ENCODE measurements around the gene RAB33A.

The RAB33A gene

DNA sequence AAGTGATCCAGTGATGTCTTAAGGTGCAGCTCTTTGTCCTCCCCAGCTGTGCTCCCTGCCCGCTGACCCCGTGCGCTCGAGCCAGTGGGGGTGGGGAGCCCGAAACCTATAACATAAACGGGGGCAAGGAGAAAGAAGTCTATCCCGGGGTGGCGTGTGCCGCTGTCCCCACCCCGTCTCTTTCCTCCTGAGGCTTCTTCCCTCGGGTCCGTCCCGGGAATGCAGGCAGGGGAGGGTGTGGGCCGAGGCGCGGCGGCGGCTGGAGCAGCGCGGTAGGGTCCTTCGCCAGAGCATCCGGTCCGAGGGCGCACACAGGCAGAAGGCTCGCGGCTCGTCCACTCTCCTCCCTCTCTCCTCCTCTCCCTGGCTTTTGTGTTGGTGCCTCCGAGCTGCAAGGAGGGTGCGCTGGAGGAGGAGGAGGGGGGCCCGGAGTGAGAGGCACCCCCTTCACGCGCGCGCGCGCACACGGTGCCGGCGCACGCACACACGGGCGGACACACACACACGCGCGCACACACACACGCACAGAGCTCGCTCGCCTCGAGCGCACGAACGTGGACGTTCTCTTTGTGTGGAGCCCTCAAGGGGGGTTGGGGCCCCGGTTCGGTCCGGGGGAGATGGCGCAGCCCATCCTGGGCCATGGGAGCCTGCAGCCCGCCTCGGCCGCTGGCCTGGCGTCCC, at the start of gene RAB33A:
TSS of gene RAB33A (plus strand) at position 517 of the 681 bp plus-strand sequence. CDS start at position 618, 101 bp downstream.
- peak; percentile 4 to 16 for DNase-seq (ENCODE audit: low read depth in 2 of 2)

- no peak for DNase-seq (ENCODE audit: low read depth in 2 of 2)
These were observed 47.2 kb upstream of the RAB33A start for GRCh38 chrX:130124577-130124976.

DNA sequence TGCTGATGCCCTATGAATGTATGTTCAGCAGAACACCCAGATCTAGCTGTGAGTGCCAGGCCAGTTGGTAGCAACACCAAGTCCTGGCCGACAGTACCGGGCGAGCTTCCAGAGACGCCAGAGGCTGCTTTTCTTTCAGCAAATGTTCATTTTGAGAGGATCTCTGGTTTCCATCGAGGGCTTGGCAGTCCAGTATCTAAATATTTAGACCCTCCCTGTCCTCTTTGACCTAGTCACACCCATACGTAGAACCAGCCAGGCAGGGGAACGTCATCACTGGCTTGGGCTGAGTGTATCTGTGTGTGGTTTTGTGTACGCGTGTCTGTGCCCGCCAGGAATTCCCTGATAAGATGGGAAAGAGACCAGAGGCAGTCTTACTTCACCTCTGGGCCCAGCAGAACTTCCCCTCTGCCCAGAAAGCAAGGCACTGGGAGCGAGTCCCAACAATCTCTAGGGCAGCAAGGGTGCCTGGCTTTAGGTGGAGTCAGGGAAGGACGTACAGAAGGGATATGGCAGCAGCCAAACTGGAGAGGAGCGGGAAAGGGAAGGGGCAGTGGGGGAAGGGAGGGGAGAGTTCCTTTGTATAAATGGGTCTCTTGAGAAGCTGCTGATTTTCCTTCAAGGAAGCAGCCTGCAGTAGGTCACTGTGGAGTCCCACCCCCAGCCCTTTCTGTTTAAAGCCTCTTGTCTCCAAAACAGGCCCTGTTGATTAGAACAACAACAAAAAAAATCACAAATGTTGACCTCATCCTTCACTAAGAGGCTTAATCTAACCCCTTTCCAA, 46.5 kb upstream of the RAB33A start:
- no peak for DNase-seq (ENCODE audit: low read depth in 2 of 2)

GRCh38 chrX:130130990-130131389, 40.8 kb upstream of the RAB33A start:
- no peak for DNase-seq (ENCODE audit: low read depth in 2 of 2)

DNA sequence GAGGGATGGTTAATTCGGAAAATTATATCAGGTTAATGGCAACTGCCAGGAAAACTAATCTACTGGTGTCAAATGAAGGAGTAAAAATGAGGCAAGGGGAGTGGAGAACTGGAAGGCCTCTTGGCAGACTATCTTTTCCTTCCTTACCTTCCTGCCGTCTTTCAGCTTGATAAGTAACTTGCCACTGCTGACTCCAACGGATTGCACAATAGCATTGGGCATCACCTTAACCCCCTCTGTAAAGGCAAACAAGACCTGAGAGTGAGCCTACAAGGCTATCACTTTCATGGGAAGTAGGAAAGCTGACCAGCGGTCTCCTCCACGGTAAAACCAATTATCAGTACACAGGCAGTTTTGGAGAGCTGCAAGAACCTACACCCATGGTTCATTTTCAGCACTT, 35.3 kb upstream of the RAB33A start:
- no peak for DNase-seq (ENCODE audit: low read depth in 2 of 2)

DNA sequence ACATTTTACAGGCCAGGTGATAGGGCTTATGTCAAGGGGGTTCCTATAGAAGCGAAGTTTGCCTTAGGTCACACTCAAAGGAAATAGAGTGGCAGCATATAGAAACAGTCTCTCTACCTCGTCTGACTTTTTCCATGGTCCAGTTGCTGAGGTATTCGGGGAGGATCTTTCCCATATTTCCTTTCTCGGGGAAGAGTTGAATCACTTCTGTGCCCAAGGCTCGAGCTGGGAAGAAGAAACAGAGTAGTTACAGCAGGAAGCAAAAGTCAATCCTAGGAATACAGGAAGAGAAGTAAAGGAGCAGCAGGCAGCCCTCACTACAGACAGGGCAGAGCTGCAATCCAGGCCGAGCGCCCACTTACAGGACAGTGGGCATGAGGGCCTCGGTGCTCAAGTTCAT, 34.8 kb upstream of the RAB33A start:
- no peak for DNase-seq (ENCODE audit: low read depth in 2 of 2)

DNA sequence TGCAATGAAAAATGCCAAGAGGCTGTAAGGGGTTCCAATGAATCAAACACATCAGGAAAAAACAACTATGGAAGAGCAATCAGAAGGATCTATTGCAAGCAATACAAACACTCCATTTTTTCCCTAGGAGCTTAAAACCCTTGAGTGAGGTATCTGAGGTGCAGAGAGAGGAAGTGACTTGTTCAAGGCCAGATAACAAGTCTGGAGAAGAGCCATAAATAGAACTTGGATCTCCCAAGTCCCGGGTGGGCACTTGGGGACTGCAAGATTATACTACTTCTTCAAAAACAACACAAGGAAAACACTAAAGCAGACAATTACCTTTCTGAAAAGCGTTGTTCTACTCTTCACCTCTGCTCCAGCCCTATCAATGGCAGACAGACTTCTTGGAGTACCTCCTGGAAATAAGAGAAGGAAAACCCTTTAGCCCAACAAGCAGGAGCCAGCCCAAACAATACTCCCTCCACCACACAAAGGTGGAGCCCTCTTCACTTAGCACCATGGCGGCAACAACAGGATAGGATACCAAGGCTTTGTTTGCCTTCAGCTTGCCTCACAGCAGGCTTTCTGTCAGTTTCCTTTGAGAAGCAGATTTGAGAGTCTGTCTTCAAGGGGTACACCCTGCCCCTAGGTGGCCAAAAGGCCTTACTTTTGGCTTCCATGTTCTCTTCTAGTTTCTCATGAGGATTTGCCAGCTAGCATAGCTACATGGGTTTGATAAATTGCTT, 32.1 kb upstream of the RAB33A start:
- no peak for DNase-seq (ENCODE audit: low read depth in 2 of 2)

DNA sequence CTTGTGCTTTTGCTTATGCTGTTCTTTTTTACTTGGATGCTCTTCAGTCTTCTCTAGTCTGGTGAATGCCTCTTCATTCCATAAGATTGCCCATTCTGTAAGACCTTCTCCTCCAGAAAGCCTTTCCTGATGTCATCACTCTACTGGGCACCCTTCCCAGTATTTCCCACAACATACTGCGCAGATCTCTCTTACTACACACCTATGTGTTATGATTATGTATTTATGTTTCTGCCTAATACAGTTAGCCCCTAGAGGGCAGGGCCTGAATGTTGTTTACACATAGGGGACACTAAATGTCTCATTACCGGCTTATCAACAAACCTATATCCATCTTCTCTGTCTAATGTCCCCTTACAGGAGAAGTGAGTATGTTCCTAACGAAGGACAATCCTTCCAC, 27.3 kb upstream of the RAB33A start:
- no peak for DNase-seq (ENCODE audit: low read depth in 2 of 2)

DNA sequence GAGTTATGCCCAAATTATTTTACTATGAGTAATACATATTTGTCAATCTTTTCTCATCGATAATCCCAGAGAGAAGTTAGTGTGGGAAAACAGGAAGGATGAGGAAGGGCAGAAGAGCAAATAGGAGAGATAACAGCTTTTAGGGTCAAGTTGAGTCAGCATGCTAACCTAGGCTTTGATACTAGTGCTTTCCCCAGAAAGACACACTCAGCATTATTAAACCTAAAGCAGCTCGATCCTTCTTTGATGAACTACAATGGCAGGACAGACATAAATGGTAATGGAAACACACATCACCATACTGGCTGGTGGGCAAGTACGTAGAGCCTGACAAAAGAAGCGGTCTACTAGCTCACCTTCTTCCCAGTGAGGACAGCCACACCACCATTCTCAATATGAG, 26.6 kb upstream of the RAB33A start:
- no peak for DNase-seq (ENCODE audit: low read depth in 2 of 2)

DNA sequence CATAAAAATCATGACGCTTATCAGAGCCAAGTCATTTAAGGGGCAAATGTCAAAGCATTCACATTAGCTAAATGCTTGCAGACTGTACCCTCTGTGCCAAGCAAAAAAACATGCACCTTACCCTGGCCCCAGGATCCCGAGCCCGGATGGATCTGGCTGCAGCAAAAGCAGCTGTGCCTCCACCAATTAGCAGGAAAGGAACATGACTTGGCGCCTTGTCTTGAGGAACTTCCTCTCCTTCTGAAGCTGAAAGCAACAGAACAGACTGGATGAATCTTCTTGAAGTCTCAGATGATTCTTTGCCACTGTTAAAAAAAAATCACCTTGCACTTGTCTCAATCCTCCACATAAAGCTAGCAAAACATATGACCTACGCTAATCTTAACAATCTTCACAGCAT, 24.1 kb upstream of the RAB33A start:
- DNase-seq (ENCODE audit: low read depth in 2 of 2) = no peak

DNA sequence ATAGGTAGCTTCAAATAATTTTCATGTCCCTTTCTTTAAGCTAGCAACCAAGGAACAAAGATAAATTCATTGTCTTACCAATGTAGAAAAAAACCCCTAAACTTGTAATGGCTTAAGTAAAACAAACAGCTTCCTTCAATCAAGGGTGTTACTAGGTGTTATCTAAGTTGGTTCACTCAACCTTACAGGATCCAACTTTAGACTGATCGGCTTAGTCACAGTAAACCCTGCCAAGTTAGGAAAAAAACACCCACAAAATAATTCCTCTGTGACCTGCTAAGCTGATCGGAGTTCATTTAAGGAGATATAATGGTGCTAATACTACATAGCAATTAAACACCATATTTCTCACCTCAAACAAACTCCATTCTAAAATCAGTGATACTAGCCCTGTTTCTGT, 16.2 kb upstream of the RAB33A start:
- DNase-seq (ENCODE audit: low read depth in 2 of 2) = no peak

GRCh38 chrX:130158311-130158710, 13.5 kb upstream of the RAB33A start:
- DNase-seq (ENCODE audit: low read depth in 2 of 2) = no peak

GRCh38 chrX:130159776-130160175, 12.0 kb upstream of the RAB33A start:
- DNase-seq (ENCODE audit: low read depth in 2 of 2) = no peak

DNA sequence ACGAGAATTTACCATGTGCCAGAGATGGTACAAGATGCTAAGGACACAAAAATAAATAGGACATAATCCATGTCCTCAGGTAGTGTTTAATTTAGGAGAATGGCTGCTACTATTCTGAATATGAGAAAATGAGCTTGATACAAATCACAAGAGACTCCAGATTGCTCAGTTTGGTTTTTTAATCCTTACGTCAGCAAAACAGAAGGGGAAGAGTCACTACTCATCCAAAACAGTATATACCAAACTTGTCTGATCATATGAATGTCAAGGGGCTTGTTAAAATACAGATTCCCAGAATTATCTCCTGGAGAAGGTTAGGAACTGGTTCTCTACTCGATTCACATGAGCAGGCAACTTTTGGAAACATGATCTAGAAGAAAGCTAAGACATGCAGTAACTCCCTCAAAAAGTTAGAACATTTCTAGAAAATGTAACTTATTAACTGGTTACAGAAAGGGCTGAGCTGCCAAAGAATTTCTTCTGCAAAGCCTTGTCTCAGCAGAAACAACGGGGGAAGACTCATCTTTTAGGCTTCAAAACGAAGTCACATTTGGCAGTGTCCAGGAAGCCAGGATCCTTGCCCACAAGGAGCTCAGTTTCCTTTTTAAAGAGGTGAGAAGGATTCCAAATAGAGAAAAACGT, 9.5 kb upstream of the RAB33A start:
- no peak for DNase-seq (ENCODE audit: low read depth in 2 of 2)

GRCh38 chrX:130163398-130163797, 8.4 kb upstream of the RAB33A start:
- no peak for DNase-seq (ENCODE audit: low read depth in 2 of 2)

DNA sequence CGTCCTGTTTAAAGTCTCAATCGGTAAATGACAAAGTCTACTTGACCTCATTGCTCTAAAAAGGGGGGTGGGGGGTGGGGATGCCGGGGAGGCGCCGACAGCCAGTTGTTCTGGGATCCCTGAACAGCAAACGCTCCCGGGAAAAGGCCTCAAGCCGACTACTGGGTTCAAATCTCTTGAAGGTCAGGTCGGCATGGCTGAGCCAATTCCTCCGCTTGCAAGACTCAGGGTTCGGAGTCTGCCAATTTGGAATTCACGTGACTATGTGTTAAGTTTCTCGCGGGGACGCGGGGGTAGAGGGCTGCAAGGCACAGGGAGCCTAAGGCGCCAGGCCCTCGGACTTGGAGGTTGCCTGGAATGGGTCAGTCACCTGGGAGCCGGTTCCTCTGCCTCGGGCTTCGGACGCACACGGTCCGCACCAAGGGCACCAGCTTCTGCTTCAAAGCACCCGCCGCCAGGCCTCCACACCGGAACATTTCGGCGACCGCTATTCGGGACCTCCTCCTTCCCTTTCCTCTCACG, 6.5 kb upstream of the RAB33A start:
- peak in 1 of 2 donors; percentile 2 for DNase-seq (ENCODE audit: low read depth in 2 of 2)

GRCh38 chrX:130165703-130166502, 5.9 kb upstream of the RAB33A start, which contains the start of gene AIFM1:
AIFM1 (minus strand) TSS chrX:130165841; CDS start chrX:130165656, 185 bp downstream.
- peak; percentile 82 to 85 for DNase-seq (ENCODE audit: low read depth in 2 of 2)

DNA sequence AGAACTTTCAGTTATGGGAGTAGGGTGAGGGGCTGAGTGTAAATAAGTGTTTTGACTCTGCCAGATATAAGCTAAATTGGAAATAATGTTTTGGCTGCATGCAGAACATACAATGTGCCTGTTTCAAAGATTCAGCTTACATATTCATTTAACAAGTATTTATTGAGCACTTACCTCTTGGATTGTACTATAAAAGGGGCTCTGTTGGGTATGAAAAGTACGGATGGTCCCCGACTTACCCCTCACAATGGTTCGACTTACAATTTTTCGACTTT, 5.3 kb upstream of the RAB33A start:
- no peak for DNase-seq (ENCODE audit: low read depth in 2 of 2)

DNA sequence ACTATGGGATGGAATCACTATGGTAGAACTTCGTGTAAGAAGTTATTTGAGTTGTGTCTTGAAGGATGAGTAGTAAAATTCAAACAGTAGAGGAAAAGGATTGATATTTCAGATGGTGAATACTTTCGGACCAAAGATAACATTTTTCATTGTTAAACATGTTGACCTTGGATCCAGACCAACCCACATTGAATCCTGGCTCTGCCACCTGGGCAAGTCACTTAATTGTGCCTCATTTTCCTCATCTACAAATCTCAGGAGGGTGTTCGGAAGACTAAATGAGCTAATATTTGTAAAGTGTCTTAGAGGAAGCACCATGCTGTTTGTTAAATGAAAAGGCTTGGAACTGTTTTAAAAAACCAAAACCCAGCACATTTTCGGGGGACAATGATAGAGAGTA, 4.7 kb upstream of the RAB33A start:
- DNase-seq (ENCODE audit: low read depth in 2 of 2) = no peak

DNA sequence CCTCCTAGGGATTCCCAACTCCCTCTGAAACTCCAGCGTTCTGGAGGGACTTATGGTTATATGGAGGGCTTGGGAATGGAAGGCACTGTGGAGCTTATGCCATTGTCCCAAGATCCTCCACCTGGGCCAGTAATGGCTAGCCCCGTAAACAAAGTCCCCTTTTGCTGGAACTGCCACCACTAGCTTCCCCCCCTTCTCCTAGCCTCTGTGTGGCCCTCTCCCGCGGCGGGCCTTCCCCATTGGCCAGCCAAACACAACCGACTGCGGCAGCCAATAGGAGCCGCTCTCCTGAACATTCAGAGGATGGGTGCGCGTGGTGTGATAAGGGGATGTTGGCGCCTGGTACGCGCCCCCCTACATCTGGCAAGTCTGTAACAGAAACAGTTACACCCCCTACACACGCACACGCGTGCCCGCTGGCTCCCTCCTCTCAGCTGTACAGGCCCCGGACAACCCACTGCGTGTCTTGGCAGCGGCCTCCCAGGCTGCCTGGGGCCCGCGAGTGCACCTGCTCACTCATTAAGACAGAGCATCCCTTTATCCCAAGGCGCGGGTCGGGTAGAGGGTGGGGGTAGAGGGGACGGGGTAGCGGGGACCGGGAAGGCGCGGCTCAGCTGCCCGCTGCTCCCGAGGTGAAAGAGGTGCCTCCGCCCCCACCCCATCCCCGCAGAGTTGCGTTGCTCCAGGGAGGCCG, 863 bp upstream of the RAB33A start:
- peak; percentile 53 to 63 for DNase-seq (ENCODE audit: low read depth in 2 of 2)

Measured in stimulated activated CD8-positive, alpha-beta memory T cell treated with anti-CD3 and anti-CD28 coated beads, Interleukin-15, amount 100 ng/mL, for 48 hours (primary cell).